Vagina (tissue), 2 donors: ENCODE measurements around the gene PDZD4. TPM values are rescaled to one million over a fixed set of nuclear protein-coding genes. Genes with fewer than 3 reads are reported as not detected.

Source experiments
- DNase-seq, 2 donors: peaks; one replicate each; pipeline ENCODE4 v3.0.0-alpha.2; 2017; ENCODE audit errors: extremely low spot score in 2 of 2
- H3K27ac ChIP-seq: fragments of 200-600 bp; sonication (generic); one replicate; pipeline ENCODE4 v1.5.1; 2019
- H3K27me3 ChIP-seq: fragments of 200-600 bp; sonication (generic); one replicate; pipeline ENCODE4 v1.5.1; 2019
- H3K36me3 ChIP-seq, 2 donors: fragments of 200-600 bp; sonication (generic); one replicate each; pipeline ENCODE4 v1.5.1; 2017 to 2019
- H3K4me1 ChIP-seq: fragments of 200-600 bp; sonication (generic); one replicate; pipeline ENCODE4 v1.5.1; 2019
- H3K4me3 ChIP-seq, 2 donors: fragments of 200-600 bp; sonication (generic); 1 replicate in 1 of 2; 2 replicates in 1 of 2; pipeline ENCODE4 v1.5.1; 2016 to 2019
- H3K9me3 ChIP-seq: fragments of 200-600 bp; sonication (generic); one replicate; pipeline ENCODE4 v1.5.1; 2019
- POLR2A ChIP-seq, 2 donors: fragments of 450-650 bp; IDR thresholded peaks; one replicate each; pipeline ENCODE4 v1.6.1; 2017; ENCODE audit warnings: antibody characterized with exemption in 2 of 2, mild to moderate bottlenecking in 2 of 2, moderate library complexity in 2 of 2
- POLR2AphosphoS5 ChIP-seq, 2 donors: sonication (generic); formaldehyde crosslinking; IDR thresholded peaks; one replicate each; pipeline ENCODE4 v1.9.0; 2017; ENCODE audit warnings: antibody characterized with exemption in 2 of 2, mild to moderate bottlenecking in 2 of 2, low read depth in 1 of 2; ENCODE audit not compliant: insufficient read depth in 1 of 2
- intact Hi-C: fragments of 100-400 bp; cut with DNase I; formaldehyde crosslinking; loops from one replicate; pipeline ENCODE4 v1.15.1; 2023
- total RNA-seq: library from RNA; depleted of rRNA; stranded (reverse); fragments of >200 nt; gene quantifications from one replicate; pipeline ENCODE4 v1.2.3, GENCODE V29; 2016
- TF ChIP-seq, protein P1 (sequence below), 3 experiments: fragments of 450-650 bp in 2 of 3; fragments of 200-600 bp in 1 of 3; sonication (generic) in 1 of 3; IDR thresholded peaks; one replicate each; pipeline ENCODE4 v1.5.1; 2017 to 2019; ENCODE audit warnings: antibody characterized with exemption in 3 of 3, mild to moderate bottlenecking in 2 of 3, moderate library complexity in 2 of 3

PDZD4 gene
- total RNA-seq, 1 donor from 2014 or later: 10.3 TPM

DNA sequence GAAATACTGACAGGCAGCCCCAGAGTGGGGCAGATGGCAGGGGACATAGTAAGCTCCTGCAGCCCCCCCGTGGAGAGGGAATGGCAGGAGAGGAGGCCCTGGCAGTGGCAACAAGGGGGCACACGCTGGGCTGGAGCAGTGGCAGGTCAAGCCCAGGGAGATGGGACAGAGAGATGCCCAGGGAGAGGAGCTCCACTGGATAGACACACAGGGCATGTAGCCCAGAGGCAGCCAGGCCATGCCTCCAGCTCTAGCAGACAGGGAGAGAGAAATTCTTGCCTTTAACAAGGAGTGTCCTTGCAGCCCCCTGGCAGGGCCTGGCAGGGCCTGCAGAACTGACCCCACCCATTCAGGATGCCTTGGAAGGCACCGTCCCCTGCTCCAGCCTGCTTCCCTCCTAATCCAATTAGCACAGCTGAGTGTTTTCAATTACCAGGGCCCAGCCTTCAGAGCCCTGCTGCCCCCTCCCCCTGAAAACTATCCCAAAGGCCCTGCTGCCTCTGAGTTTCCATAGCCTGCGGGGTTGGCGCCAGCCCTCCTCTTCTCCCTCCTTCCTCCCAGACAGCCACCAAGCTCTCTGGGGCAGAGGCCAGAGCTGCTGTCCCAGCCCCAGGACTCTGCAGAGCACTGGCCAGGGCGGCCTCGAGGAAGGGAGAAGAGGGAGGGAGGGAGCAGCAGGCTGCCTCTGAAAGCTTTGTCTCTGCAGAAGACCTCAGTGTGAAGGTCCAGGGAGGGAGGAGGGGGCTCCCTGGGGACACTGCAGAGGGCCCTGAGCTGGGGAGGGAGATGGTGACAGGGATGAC lies 43.1 kb upstream of the PDZD4 start:
- Histone ChIP-seq H3K27ac (no peak overlapping the region), H3K4me3 (no peak overlapping the region), H3K27me3 (no peaks in the 10 kb centered on the region), H3K9me3 (no peaks in the 10 kb centered on the region), H3K4me1 (no peaks in the 10 kb centered on the region), H3K36me3 (no peaks in the 10 kb centered on the region)
- TF ChIP-seq POLR2A (IDR thresholded peaks at IDR 0.05) (no peak), POLR2AphosphoS5 (IDR thresholded peaks at IDR 0.05; ENCODE audit: insufficient read depth in 1 of 2, low read depth in 1 of 2) (no peak)
- DNase-seq: no peak
- intact Hi-C loops: no loop called here

DNA sequence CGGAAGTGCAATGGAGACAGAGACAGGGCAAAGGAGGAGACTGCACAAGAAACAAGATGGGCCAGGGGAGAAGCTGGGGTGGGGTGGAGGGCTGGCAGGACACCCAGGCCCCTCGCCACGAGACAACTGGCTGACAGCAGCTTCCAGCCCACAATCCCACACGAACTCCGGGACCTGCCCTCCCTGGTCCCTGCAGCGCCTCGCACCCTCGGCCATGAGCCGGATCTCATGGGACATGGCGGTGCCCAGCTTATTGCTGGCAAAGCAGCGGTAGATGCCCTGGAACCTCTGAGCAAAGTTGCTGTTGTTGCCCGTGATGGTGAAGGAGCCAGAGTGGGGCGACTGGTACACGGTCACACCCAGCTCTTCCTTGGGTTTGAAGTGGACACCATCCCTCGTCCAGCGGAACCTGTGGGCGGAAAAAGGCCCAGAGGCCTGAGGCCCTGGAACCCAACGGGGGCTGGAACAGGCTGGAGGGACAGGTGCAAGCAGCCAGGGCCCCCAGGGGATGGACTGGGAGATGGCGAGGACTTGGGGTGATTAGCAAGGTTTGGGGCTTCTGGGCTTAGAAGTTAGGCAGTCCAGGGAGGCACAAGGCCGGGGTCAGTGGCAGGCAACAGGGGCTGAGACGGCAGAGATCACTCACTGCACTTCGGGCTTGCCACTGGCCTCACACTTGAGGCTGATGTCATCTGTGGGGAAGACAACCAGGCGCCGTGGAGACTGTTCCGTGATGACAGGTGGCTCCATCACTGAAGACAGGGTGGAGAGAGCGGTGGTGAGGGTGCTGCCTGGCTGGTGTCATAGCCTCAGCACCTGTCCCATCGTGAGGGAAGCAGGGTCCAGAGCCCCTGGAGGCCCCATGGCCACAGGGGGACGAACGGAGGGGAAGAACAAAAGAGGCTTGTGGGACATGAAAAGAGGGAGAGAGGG lies 41.9 kb upstream of the PDZD4 start:
- intact Hi-C loops: no loop called here

DNA sequence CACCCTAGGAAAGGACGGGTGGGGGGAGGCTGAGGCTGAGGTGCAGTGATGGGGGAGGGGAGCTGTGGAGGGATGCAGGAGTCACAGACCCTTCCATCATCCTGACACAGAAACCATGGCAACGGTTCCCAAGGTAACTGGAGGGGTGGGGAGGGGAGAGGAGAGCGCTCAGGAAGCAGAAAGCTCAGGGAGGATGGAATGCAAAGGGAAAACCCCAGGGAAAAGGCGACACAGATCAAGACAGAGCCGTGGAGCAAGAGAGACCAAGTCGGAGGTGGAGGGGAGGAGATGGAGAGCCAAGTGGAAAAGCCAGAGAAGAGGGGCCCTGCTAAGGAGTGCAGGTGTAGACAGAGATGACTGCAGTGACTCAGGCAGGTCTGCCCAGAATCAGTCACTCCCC lies 41.1 kb upstream of the PDZD4 start:
- Histone ChIP-seq H3K36me3 (no peaks in the 10 kb centered on the region), H3K9me3 (no peaks in the 10 kb centered on the region), H3K27me3 (no peaks in the 10 kb centered on the region), H3K4me1 (no peaks in the 10 kb centered on the region), H3K27ac (no peak overlapping the region), H3K4me3 (no peak overlapping the region)
- intact Hi-C loops: no loop called here
- TF ChIP-seq POLR2A (IDR thresholded peaks at IDR 0.05): no peak
- TF ChIP-seq, protein P1, sequence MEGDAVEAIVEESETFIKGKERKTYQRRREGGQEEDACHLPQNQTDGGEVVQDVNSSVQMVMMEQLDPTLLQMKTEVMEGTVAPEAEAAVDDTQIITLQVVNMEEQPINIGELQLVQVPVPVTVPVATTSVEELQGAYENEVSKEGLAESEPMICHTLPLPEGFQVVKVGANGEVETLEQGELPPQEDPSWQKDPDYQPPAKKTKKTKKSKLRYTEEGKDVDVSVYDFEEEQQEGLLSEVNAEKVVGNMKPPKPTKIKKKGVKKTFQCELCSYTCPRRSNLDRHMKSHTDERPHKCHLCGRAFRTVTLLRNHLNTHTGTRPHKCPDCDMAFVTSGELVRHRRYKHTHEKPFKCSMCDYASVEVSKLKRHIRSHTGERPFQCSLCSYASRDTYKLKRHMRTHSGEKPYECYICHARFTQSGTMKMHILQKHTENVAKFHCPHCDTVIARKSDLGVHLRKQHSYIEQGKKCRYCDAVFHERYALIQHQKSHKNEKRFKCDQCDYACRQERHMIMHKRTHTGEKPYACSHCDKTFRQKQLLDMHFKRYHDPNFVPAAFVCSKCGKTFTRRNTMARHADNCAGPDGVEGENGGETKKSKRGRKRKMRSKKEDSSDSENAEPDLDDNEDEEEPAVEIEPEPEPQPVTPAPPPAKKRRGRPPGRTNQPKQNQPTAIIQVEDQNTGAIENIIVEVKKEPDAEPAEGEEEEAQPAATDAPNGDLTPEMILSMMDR (IDR thresholded peaks at IDR 0.05): no peak
- no peak for TF ChIP-seq POLR2AphosphoS5 (IDR thresholded peaks at IDR 0.05; ENCODE audit: insufficient read depth in 1 of 2, low read depth in 1 of 2)
- no peak for DNase-seq

More for the DNA sequence above, 41.9 kb upstream of the PDZD4 start:
- H3K9me3 ChIP-seq: no peaks in the 10 kb centered on the region
- no peak for DNase-seq
- H3K36me3 ChIP-seq: no peaks in the 10 kb centered on the region
- H3K27me3 ChIP-seq: no peaks in the 10 kb centered on the region
- no peak overlapping the region for H3K27ac ChIP-seq
- no peaks in the 10 kb centered on the region for H3K4me1 ChIP-seq
- TF ChIP-seq, protein P1 (IDR thresholded peaks at IDR 0.05): no peak
- TF ChIP-seq POLR2AphosphoS5 (IDR thresholded peaks at IDR 0.05; ENCODE audit: insufficient read depth in 1 of 2, low read depth in 1 of 2): no peak
- no peak overlapping the region for H3K4me3 ChIP-seq

DNA sequence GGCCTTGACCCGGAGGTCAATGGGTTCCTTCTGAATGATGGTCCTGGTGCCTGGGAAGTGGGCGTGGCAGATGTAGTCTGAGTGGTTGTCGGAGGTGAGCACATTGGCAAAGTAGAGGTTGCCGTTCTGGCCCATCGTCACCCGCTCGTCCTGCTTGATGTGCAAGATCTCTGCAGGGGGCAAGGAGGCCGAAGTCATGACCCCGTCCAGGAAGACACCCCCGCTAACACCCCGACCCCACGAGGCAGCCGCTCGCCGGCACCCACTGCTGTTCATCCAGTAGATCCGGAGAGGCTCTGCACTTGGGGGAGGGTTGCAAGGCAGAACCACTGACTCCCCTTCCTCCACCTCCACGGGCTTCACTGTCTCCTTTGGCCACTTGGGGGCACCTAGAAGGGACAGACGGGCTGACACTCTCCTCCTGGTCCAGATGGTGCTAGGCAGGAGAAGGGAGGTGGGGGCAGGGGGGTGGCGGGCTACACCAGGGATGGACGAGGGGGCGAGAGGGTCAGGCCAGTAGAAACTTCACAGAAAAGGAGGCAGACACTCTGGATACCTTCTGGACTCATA lies 40.5 kb upstream of the PDZD4 start:
- Histone ChIP-seq H3K9me3 (no peaks in the 10 kb centered on the region), H3K4me3 (no peak overlapping the region), H3K36me3 (no peaks in the 10 kb centered on the region), H3K27me3 (no peaks in the 10 kb centered on the region), H3K4me1 (no peaks in the 10 kb centered on the region), H3K27ac (no peak overlapping the region)
- DNase-seq: no peak
- TF ChIP-seq POLR2AphosphoS5 (IDR thresholded peaks at IDR 0.05; ENCODE audit: insufficient read depth in 1 of 2, low read depth in 1 of 2): no peak
- TF ChIP-seq, protein P1 (IDR thresholded peaks at IDR 0.05): no peak
- TF ChIP-seq POLR2A (IDR thresholded peaks at IDR 0.05): no peak
- intact Hi-C loops: no loop called here

DNA sequence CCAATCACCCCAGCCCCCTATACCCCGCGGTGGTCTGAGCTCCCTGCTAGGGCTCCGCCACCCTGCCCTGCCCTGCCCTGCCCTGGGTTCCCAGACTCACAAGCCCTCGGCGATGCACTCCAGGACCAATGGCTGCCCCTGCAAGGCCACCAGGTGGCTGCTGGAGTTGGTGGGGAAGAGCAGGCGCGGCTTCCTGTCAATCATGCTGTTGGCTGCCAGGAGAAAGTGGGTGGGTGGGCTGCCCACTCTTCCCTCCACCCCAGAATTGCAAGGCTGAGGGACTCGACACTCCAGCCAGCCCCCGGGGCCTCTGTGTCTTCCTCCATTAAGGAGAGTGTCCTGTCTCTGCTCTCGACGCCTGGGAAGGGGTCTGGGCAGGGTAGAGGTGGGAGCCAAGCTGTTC lies 39.9 kb upstream of the PDZD4 start:
- Histone ChIP-seq H3K9me3 (no peaks in the 10 kb centered on the region), H3K36me3 (no peaks in the 10 kb centered on the region), H3K27me3 (no peaks in the 10 kb centered on the region), H3K27ac (no peak overlapping the region), H3K4me3 (no peak overlapping the region), H3K4me1 (no peaks in the 10 kb centered on the region)
- intact Hi-C loops: no loop called here
- DNase-seq: no peak
- TF ChIP-seq POLR2A (IDR thresholded peaks at IDR 0.05): no peak
- TF ChIP-seq, protein P1 (IDR thresholded peaks at IDR 0.05): no peak
- TF ChIP-seq POLR2AphosphoS5 (IDR thresholded peaks at IDR 0.05; ENCODE audit: insufficient read depth in 1 of 2, low read depth in 1 of 2): no peak
